Mesodermal cell (in vitro differentiated cells): ENCODE data around the gene PHYKPL.
"Not testable (repeated sequence)": the region's sequence is repeated elsewhere in the genome, so short reads cannot be mapped to it uniquely, and the experiment has no call there.

ENCODE experiments used
- H3K27ac ChIP-seq: 2 replicates; pipeline ENCODE4 v1.7.0; 2013; ENCODE audit warnings: mild to moderate bottlenecking, low read depth, low read length, moderate library complexity; ENCODE audit not compliant: severe bottlenecking
- H3K36me3 ChIP-seq: 2 replicates; pipeline ENCODE4 v1.7.1; 2013; ENCODE audit warnings: mild to moderate bottlenecking, low read length, moderate library complexity; ENCODE audit not compliant: control insufficient read depth, insufficient read depth
- H3K4me1 ChIP-seq: one replicate; pipeline ENCODE4 v1.7.1; 2013; ENCODE audit warnings: mild to moderate bottlenecking, low read length; ENCODE audit not compliant: insufficient read depth, control insufficient read depth, poor library complexity, severe bottlenecking
- H3K4me3 ChIP-seq: 2 replicates; pipeline ENCODE4 v1.7.0; 2013; ENCODE audit warnings: low read length, control low read depth, mild to moderate bottlenecking; ENCODE audit not compliant: insufficient read depth, poor library complexity, severe bottlenecking; ENCODE audit errors: extremely low read depth
- H3K9me3 ChIP-seq: 2 replicates; pipeline ENCODE4 v1.7.1; 2013; ENCODE audit warnings: mild to moderate bottlenecking, low read length, moderate library complexity; ENCODE audit not compliant: control insufficient read depth
- WGBS, 2 experiments: methylation state at CpG; one replicate each; pipeline ENCODE4 v1.1.5; 2013; ENCODE audit warnings: missing lambda C conversion rate in 2 of 2; ENCODE audit not compliant: insufficient coverage in 2 of 2; 5-methylcytosine and 5-hydroxymethylcytosine counted together

PHYKPL gene

DNA sequence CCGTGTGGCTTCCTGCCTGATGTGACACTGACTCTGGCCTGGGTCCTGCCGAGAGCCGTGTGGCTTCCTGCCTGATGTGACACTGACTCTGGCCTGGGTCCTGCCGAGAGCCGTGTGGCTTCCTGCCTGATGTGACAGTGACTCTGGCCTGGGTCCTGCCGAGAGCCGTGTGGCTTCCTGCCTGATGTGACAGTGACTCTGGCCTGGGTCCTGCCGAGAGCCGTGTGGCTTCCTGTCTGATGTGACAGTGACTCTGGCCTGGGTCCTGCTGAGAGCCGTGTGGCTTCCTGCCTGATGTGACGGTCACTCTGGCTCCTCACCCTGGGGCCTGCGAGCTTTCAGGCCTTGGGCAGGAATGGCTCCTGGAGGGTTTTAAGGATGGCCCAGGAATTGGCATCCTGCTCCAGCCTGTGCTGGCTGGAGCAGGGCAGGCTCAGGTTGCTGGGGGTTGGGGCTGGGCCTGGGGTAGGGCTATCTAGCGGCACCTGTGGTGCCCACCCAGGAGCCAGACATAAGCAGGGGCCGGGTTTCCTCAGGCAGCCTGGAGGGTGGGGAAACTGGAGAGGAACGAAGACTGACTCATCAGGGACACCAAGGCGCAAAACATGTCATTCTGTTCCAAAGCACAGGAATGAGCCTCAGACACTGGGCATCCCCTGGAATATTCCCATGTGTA, 7.2 kb upstream of the PHYKPL start:
- H3K9me3 ChIP-seq, H3K36me3 ChIP-seq, H3K27ac ChIP-seq, H3K4me1 ChIP-seq, H3K4me3 ChIP-seq: not testable (repeated sequence)
- 69 to 77% methylated on average over 8 to 12 of the region's 16 CpGs for WGBS, 2 experiments

- no peaks in the 10 kb centered on the region for H3K36me3 ChIP-seq
- no peaks in the 10 kb centered on the region for H3K9me3 ChIP-seq
- H3K27ac ChIP-seq = no peak overlapping the region
- H3K4me3 ChIP-seq = no peak overlapping the region
- peaks cover 7% of the 10 kb centered on the region for H3K4me1 ChIP-seq
- WGBS, 2 experiments = 82 to 85% methylated on average over 5 to 9 of the region's 17 CpGs
Observed at GRCh38 chr5:178238711-178239592, 6.3 kb upstream of the PHYKPL start.

DNA sequence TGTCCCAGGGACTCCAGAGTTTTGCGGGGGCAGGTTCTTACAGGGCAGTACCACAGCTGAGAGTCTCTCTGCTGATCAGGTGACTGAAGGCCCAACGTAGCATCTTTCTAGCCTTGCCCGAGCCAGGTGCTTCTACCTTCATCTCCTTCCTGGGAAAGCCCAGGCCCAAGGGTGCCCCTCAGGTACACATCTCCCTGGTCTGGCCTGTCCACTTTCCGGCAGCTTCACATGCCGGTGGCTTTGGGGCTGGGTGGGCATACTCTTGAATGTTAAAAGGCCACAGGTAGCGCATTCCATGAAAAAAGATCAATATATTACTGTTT, 5.7 kb upstream of the PHYKPL start:
- Histone ChIP-seq H3K4me1 (peaks cover 7% of the 10 kb centered on the region), H3K27ac (no peak overlapping the region), H3K4me3 (no peak overlapping the region), H3K9me3 (no peaks in the 10 kb centered on the region), H3K36me3 (no peaks in the 10 kb centered on the region)
- WGBS, 2 experiments = 85 to 100% methylated on average over 3 of the region's 6 CpGs

DNA sequence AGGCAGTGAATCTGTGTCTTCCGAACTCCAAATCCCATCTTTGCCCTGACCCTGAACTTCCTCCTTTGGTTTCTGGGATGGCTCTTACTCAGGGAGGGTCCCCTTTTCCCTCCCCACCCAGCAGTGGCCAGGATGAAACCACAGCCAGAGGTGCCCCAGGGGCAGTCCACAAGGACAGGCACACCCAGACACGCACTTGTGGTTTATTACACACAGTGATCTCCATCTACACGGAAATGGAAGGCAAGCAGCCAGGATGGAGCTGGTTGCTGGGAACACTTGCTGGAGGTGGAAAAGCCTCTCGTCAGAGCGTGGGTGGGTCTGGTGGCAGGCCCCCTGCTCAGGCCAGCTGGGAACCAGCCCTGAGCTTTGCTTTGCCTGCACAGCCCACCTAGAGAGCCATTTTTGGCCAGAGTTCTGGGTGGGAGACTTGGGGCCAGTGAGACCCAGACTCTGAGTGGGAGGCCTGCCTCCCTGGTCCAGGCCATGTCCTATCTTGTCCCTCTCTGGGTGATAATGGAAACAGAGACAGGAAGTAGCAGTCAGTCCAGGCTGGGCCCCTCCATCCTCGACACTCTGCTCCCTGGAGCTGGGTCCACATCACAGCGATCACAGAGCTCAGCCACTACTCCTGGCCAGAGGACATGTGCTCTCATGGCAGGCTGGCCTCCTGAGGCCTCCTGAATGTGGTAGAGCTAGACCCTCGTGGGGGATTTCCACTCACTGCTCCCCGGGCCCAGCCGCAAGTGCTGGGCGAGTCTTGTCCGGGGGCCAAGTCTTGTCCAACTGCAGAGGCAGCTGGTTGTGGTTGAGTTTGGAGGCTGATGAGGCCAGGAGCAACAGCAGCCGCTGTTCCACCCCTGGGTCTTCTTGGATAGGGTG, 5.1 kb upstream of the PHYKPL start:
- Histone ChIP-seq H3K9me3 (no peaks in the 10 kb centered on the region), H3K4me1 (peaks cover 7% of the 10 kb centered on the region), H3K4me3 (no peak overlapping the region), H3K36me3 (no peaks in the 10 kb centered on the region), H3K27ac (no peak overlapping the region)
- 93 to 96% methylated on average over 11 of the region's 13 CpGs for WGBS, 2 experiments

- Histone ChIP-seq H3K27ac (no peak overlapping the region), H3K4me3 (no peak overlapping the region), H3K36me3 (no peaks in the 10 kb centered on the region), H3K9me3 (no peaks in the 10 kb centered on the region), H3K4me1 (peaks cover 7% of the 10 kb centered on the region)
- WGBS, 2 experiments = 90 to 100% methylated on average over 2 of the region's 4 CpGs
Observed at GRCh38 chr5:178236679-178237078, 4.1 kb upstream of the PHYKPL start.

- WGBS, 2 experiments = 98 to 99% methylated on average over 7 to 9 of the region's 9 CpGs
- peaks cover 4% of the 10 kb centered on the region for H3K36me3 ChIP-seq
- H3K4me1 ChIP-seq = peaks cover 12% of the 10 kb centered on the region
- H3K4me3 ChIP-seq = no peak overlapping the region
- no peaks in the 10 kb centered on the region for H3K9me3 ChIP-seq
- no peak overlapping the region for H3K27ac ChIP-seq
Observed at GRCh38 chr5:178236126-178236525, 3.5 kb upstream of the PHYKPL start.

DNA sequence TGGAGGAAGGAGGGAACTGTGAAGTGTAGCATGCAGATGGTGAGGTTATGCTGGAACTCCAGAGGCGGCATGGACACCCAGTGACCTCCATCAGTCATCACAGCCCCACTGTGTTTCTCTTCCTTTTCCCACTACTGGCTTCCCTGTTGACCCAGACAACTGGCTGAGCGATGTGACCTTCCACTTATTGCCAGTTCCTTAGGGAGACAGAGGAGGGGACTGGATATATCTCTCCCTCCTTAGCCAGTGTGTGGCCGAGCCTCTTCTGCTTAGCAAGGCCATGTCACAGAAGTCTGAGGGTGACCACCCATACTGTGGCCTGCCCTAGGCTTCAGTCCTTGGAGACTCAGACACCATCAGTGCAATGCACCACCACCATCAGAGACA, 3.0 kb upstream of the PHYKPL start:
- 100% methylated on average over 2 of the region's 3 CpGs; no CpG with 5 or more reads in 1 of the 2 experiments for WGBS, 2 experiments
- Histone ChIP-seq H3K9me3 (no peaks in the 10 kb centered on the region), H3K4me3 (no peak overlapping the region), H3K4me1 (peaks cover 18% of the 10 kb centered on the region), H3K36me3 (peaks cover 9% of the 10 kb centered on the region), H3K27ac (no peak overlapping the region)

DNA sequence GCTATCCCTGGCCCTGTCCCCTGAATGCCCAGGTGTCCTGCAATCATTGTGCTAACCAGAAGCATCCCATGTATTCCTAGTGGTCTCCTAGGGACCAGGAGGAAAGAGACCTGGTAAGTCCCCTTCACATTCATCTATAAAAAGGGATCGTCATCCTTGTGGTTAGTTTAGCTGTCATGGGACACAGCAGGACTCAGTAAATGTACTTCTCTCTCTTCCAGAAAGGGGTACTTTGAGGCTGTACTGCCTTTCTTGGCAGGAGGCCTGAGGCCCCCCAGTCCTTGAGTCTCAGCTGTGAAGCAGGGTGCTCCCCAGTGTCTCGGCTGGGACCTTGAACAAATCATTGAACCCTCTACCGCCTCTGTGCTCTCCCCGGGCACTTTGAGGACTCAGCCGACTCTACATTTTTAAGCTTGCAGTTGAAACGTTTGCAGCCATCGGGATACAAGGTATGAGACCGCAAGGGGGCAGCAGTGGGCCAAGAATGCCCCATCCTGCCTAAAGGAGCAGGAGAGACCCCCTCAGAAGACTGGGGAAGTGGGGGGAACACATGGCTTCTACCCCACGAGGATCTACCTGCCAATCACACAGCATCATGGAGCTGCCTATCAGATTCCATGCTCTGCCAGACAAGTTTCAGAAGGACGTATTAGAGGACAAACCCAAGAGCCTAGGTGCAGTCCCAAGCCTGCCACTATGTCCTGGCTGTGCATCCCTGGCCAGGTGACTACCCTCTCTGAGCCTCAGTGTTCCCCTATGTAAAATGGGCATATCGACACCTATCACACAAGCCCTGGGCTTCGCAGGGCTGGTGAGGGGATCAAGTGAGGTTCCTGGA, 2.4 kb upstream of the PHYKPL start:
- Histone ChIP-seq H3K9me3 (no peaks in the 10 kb centered on the region), H3K36me3 (peaks cover 15% of the 10 kb centered on the region), H3K4me3 (no peak overlapping the region), H3K27ac (no peak overlapping the region), H3K4me1 (peaks cover 17% of the 10 kb centered on the region)
- 14 to 24% methylated on average over 8 to 9 of the region's 12 CpGs for WGBS, 2 experiments

- Histone ChIP-seq H3K9me3 (no peaks in the 10 kb centered on the region), H3K27ac (no peak overlapping the region), H3K4me3 (no peak overlapping the region), H3K36me3 (peaks cover 23% of the 10 kb centered on the region), H3K4me1 (peaks cover 14% of the 10 kb centered on the region)
- 88 to 92% methylated on average over 2 to 4 of the region's 7 CpGs for WGBS, 2 experiments
Observed at GRCh38 chr5:178234121-178234749, 1.6 kb upstream of the PHYKPL start.
